GM18873 (cell line): ENCODE results near the gene GTF2H1.

ENCODE experiments used
- ATAC-seq: cut with Tn5 transposase; IDR thresholded peaks from one replicate; pipeline ENCODE4 v1.9.1; 2021; ENCODE audit warnings: mild to moderate bottlenecking, moderate library complexity, moderate number of reproducible peaks; ENCODE audit not compliant: unreplicated experiment, low FRiP score

The GTF2H1 gene

DNA sequence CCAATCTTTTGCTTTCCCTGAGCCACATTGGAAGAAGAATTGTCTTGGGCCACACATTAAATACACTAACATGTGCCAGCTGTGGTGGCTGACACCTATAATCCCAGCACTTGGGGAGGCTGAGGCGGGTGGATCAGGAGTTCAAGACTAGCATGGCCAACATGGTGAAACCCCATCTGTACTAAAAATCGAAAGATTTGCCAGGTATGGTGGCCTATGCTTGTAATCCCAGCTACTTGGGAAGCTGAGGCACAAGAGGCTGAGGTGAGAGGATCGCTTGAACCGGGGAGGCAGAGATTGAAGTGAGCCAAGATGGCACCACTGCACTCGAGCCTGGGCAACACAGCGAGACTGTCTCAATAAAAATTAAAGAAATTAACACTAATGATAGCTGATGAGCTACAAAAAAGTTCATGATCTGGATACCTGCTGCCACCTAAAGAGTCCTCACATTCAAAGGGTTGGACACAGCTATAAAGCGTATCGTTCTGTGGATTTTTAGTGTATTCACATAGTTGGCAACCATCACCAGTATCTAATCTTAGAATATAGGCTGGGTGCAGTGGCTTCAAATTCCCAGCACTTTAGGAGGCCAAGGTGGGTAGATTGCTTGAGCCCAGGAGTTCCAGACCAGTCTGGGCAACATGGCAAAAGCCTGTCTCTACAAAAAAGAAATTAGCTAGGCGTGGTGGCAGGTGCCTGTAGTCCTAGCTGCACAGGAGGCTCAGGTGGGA, 86.4 kb downstream of the GTF2H1 start:
- no peak for ATAC-seq

DNA sequence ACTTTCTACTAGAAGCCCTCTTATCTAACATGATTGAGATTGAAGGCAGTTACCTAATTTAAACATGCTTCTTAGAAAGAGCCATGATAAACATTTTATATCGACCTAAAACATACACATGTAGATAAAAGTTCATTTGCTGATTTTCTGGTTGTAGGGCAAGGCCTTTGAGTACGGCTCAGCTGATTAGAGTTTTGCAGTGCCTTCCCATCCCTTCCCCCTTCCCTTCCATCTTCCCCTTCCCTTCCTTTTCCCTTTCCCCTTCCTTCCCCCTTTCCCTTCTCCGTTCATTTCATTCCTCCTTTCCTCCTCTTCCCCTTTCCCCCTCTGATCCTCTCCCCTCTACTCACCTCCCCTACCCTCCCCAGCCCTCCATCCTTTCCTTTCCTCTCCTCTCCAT, 94.1 kb downstream of the GTF2H1 start:
- ATAC-seq = no peak
